Measurements from ENCODE around the gene POU3F4.

DNA sequence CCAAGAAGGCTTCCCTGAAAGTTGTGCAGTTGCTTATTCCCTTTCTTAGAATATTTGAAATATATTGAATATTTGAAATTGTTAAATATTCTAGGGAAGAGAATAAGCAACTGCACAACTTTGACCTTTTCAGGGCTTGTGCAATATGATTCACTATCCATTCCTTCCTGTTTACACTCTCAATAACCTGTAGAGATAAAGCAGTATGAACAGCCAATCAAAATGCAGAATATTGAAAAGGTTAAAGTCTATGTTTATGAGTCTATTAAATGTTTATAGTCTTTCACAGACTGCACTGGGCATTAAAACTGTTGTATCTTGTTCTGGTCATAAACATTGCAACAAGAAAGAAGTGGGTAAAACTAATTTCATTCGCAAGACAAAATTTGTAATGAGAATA lies 13.8 kb downstream of the POU3F4 start:
- TF ChIP-seq, protein P1, sequence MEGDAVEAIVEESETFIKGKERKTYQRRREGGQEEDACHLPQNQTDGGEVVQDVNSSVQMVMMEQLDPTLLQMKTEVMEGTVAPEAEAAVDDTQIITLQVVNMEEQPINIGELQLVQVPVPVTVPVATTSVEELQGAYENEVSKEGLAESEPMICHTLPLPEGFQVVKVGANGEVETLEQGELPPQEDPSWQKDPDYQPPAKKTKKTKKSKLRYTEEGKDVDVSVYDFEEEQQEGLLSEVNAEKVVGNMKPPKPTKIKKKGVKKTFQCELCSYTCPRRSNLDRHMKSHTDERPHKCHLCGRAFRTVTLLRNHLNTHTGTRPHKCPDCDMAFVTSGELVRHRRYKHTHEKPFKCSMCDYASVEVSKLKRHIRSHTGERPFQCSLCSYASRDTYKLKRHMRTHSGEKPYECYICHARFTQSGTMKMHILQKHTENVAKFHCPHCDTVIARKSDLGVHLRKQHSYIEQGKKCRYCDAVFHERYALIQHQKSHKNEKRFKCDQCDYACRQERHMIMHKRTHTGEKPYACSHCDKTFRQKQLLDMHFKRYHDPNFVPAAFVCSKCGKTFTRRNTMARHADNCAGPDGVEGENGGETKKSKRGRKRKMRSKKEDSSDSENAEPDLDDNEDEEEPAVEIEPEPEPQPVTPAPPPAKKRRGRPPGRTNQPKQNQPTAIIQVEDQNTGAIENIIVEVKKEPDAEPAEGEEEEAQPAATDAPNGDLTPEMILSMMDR (IDR thresholded peaks at IDR 0.05): no peak
- no peak for TF ChIP-seq POLR2A (IDR thresholded peaks at IDR 0.05)
